ENCODE data around the gene WDR81.

GRCh38 chr17:1713160-1713877, 11.2 kb upstream of the WDR81 start:
- TF ChIP-seq CTCF (IDR thresholded peaks at IDR 0.05; ENCODE audit: extremely low read depth in 1 of 2, insufficient read depth in 1 of 2, low read depth in 1 of 2, low read length in 2 of 2): no peak
- TF ChIP-seq POLR2AphosphoS5 (IDR thresholded peaks at IDR 0.05; ENCODE audit: insufficient read depth, low read depth, low read length): no peak
- TF ChIP-seq EZH2 (IDR thresholded peaks at IDR 0.05; ENCODE audit: borderline replicate concordance, low read depth, low read length, severe bottlenecking): no peak
- TF ChIP-seq JUN (IDR thresholded peaks at IDR 0.05; ENCODE audit: borderline replicate concordance, insufficient read depth, insufficient read length, low read depth): no peak

Data from endothelial cell of umbilical vein (primary cell).